SK-N-SH (cell line): ENCODE data around the gene KLHDC8A. TPM values are rescaled to one million over a fixed set of nuclear protein-coding genes. Genes with fewer than 3 reads are reported as not detected.

Experiments
- CTCF ChIA-PET: fragments of 300-600, 350-600 bp; formaldehyde crosslinking; extraction: SDS; loops from one replicate; lab custom pipeline; 2021; lab: Yijun Ruan, JAX
- POLR2A ChIA-PET: fragments of 350-600 bp; sonication (Branson Sonifier 250); formaldehyde crosslinking; extraction: SDS; loops from one replicate; lab custom pipeline; 2020; ENCODE audit warnings: antibody characterized with exemption, inconsistent platforms; lab: Yijun Ruan, JAX
- DNase-seq: peaks from one replicate; pipeline ENCODE4 v3.0.0; 2012
- H2AFZ ChIP-seq: fragments of 200-600 bp; sonication (generic); 2 replicates; pipeline ENCODE4 v1.8.1; 2016; ENCODE audit warnings: antibody characterized with exemption, mild to moderate bottlenecking, low read depth
- H3F3A ChIP-seq: fragments of 200-600 bp; sonication (generic); replicated peaks from 2 replicates; pipeline ENCODE3; 2016; ENCODE audit warnings: antibody characterized with exemption, mild to moderate bottlenecking; ENCODE audit not compliant: insufficient read depth
- H3K27ac ChIP-seq, 2 experiments: fragments of 200-500 bp in 1 of 2; fragments of 200-600 bp in 1 of 2; sonication (Bioruptor generic) in 1 of 2; sonication (generic), shearing (Covaris generic) in 1 of 2; 2 replicates each; pipeline versions ENCODE4 v1.5.1 to v1.6.1; 2014 to 2016; ENCODE audit warnings: low read depth in 2 of 2, inconsistent platforms in 1 of 2, low read length in 1 of 2, mild to moderate bottlenecking in 1 of 2, mixed read lengths in 1 of 2
- H3K27me3 ChIP-seq: fragments of 200-600 bp; sonication (generic), shearing (Covaris generic); 2 replicates; pipeline ENCODE4 v1.6.1; 2016; ENCODE audit warnings: mixed run types; ENCODE audit not compliant: insufficient read depth
- H3K36me3 ChIP-seq, 2 experiments: fragments of 200-500 bp in 1 of 2; fragments of 200-600 bp in 1 of 2; sonication (Bioruptor generic) in 1 of 2; sonication (generic) in 1 of 2; replicated peaks in 1 of 2; 2 replicates each; pipeline versions ENCODE3 to v1.5.1; 2014 to 2016; ENCODE audit warnings: low read length in 1 of 2, mild to moderate bottlenecking in 1 of 2; ENCODE audit not compliant: insufficient read depth in 2 of 2, control insufficient read depth in 1 of 2
- H3K4me1 ChIP-seq, 2 experiments: fragments of 200-500 bp in 1 of 2; fragments of 200-600 bp in 1 of 2; sonication (Bioruptor generic) in 1 of 2; sonication (generic), shearing (Covaris generic) in 1 of 2; 2 replicates each; pipeline versions ENCODE4 v1.5.1 to v1.6.1; 2014 to 2016; ENCODE audit warnings: low read depth in 1 of 2, low read length in 1 of 2, mixed run types in 1 of 2; ENCODE audit not compliant: insufficient read depth in 2 of 2, control insufficient read depth in 1 of 2
- H3K4me2 ChIP-seq: fragments of 200-600 bp; sonication (generic), shearing (Covaris generic); 2 replicates; pipeline ENCODE4 v1.6.1; 2017; ENCODE audit warnings: mixed run types
- H3K4me3 ChIP-seq, 2 experiments: fragments of 200-500 bp in 1 of 2; fragments of 200-600 bp in 1 of 2; sonication (Bioruptor generic) in 1 of 2; sonication (generic), shearing (Covaris generic) in 1 of 2; 2 replicates each; pipeline versions ENCODE4 v1.5.1 to v1.8.1; 2014 to 2016; ENCODE audit warnings: low read depth in 2 of 2, inconsistent platforms in 1 of 2, low read length in 1 of 2, mild to moderate bottlenecking in 1 of 2, mixed read lengths in 1 of 2, moderate library complexity in 1 of 2
- H3K79me2 ChIP-seq: fragments of 200-600 bp; sonication (generic); 2 replicates; pipeline ENCODE4 v1.8.1; 2017; ENCODE audit warnings: mild to moderate bottlenecking; ENCODE audit not compliant: insufficient read depth
- H3K9ac ChIP-seq: fragments of 200-600 bp; sonication (generic); 2 replicates; pipeline ENCODE4 v1.6.1; 2017; ENCODE audit warnings: mixed run types
- H3K9me2 ChIP-seq: fragments of 200-600 bp; sonication (generic); 2 replicates; pipeline ENCODE4 v1.6.1; 2017; ENCODE audit warnings: mixed run types
- H3K9me3 ChIP-seq: fragments of 200-600 bp; sonication (generic); 2 replicates; pipeline ENCODE4 v1.6.1; 2017; ENCODE audit warnings: mixed run types, mild to moderate bottlenecking, moderate library complexity
- H4K20me1 ChIP-seq: fragments of 200-600 bp; sonication (generic); 2 replicates; pipeline ENCODE4 v1.6.1; 2017; ENCODE audit warnings: mild to moderate bottlenecking, mixed run types; ENCODE audit not compliant: insufficient read depth
- CHD2 ChIP-seq: fragments of 150-350 bp; IDR thresholded peaks from 2 replicates; pipeline ENCODE4 v1.6.1; 2018; ENCODE audit warnings: low read length; ENCODE audit not compliant: partially characterized antibody
- EP300 ChIP-seq, 2 experiments: IDR thresholded peaks; 2 replicates each; pipeline versions ENCODE4 v1.4.0 to v1.6.1; 2012; ENCODE audit warnings: borderline replicate concordance in 1 of 2, low read depth in 1 of 2, low read length in 1 of 2
- FOXJ3 ChIP-seq: sonication (generic); formaldehyde crosslinking; IDR thresholded peaks from 2 replicates; pipeline ENCODE4 v1.5.1; 2020; ENCODE audit warnings: mild to moderate bottlenecking, missing genetic modification reagents
- FOXM1 ChIP-seq: IDR thresholded peaks from 2 replicates; pipeline ENCODE4 v1.4.0; 2012; ENCODE audit warnings: low read depth, mild to moderate bottlenecking
- IRF3 ChIP-seq: fragments of 150-350 bp; IDR thresholded peaks from 2 replicates; pipeline ENCODE4 v1.6.1; 2016; ENCODE audit warnings: mild to moderate bottlenecking, low read depth, low read length
- MEF2A ChIP-seq: IDR thresholded peaks from 2 replicates; pipeline ENCODE4 v1.4.0; 2012; ENCODE audit warnings: low read depth, borderline replicate concordance
- MXI1 ChIP-seq: IDR thresholded peaks from 2 replicates; pipeline ENCODE4 v1.6.1; 2012; ENCODE audit warnings: mild to moderate bottlenecking, low read depth, low read length, improper control_type of control experiment
- POLR2AphosphoS5 ChIP-seq: IDR thresholded peaks from 2 replicates; pipeline ENCODE4 v1.6.1; 2012; ENCODE audit warnings: low read depth, low read length
- RAD21 ChIP-seq: IDR thresholded peaks from 2 replicates; pipeline ENCODE4 v1.6.1; 2012; ENCODE audit warnings: mild to moderate bottlenecking, low read length
- RCOR1 ChIP-seq: fragments of 150-350 bp; IDR thresholded peaks from 2 replicates; pipeline ENCODE4 v1.6.1; 2017; ENCODE audit warnings: antibody characterized with exemption, low read length
- REST ChIP-seq: IDR thresholded peaks from 2 replicates; pipeline ENCODE4 v1.6.1; 2012; ENCODE audit warnings: mild to moderate bottlenecking, low read depth, low read length, moderate library complexity
- RXRA ChIP-seq: IDR thresholded peaks from 2 replicates; pipeline ENCODE4 v1.4.0; 2012; ENCODE audit warnings: low read depth, mild to moderate bottlenecking, borderline replicate concordance
- SMC3 ChIP-seq: IDR thresholded peaks from 2 replicates; pipeline ENCODE4 v1.6.1; 2012; ENCODE audit warnings: low read depth, low read length, improper control_type of control experiment
- TCF12 ChIP-seq: IDR thresholded peaks from 2 replicates; pipeline ENCODE4 v1.4.0; 2012
- USF2 ChIP-seq: fragments of 150-350 bp; IDR thresholded peaks from 2 replicates; pipeline ENCODE4 v1.6.1; 2017; ENCODE audit warnings: antibody characterized with exemption, low read length, low read depth, borderline replicate concordance
- YY1 ChIP-seq: IDR thresholded peaks from 2 replicates; pipeline ENCODE4 v1.4.0; 2012; ENCODE audit warnings: low read depth, mild to moderate bottlenecking
- ZBTB33 ChIP-seq: IDR thresholded peaks from 2 replicates; pipeline ENCODE4 v1.4.0; 2012; ENCODE audit warnings: low read depth, borderline replicate concordance
- WGBS: methylation state at CpG from one replicate; pipeline ENCODE4 v1.1.6; 2017; ENCODE audit warnings: low lambda C conversion rate; 5-methylcytosine and 5-hydroxymethylcytosine counted together
- polyA plus RNA-seq, 3 experiments: library from polyadenylated mRNA; depleted of rRNA; stranded (reverse); fragments of >200 nt; gene quantifications; 2 replicates each; pipeline ENCODE4 v1.2.3, GENCODE V29; 2012

The KLHDC8A gene
- polyA plus RNA-seq, 1 of the 3 experiments (the other 2 are of a cell fraction), result 0.02 TPM

GRCh38 chr1:205392650-205393049, 35.9 kb upstream of the KLHDC8A start:
- WGBS, result 57% methylated on average over 1 of the region's 1 CpG
- H3K9ac ChIP-seq, result no peak overlapping the region
- no peaks in the 10 kb centered on the region for H3K36me3 ChIP-seq
- CTCF ChIA-PET, result interaction anchor here (0.6 to 2.6 kb wide), 3 partner anchors 94 to 509 kb away, joined by 3 to 28 read pairs (median 3); no protein-coding TSS in a partner anchor
- H3K9me2 ChIP-seq, result no peaks in the 10 kb centered on the region
- no peak overlapping the region for H3K4me3 ChIP-seq
- no peak for DNase-seq
- no peak overlapping the region for H2AFZ ChIP-seq
- H4K20me1 ChIP-seq, result no peaks in the 10 kb centered on the region
- TF ChIP-seq IRF3 (no peak), EP300 (IDR thresholded peaks at IDR 0.05; ENCODE audit: borderline replicate concordance in 1 of 2, low read depth in 1 of 2, low read length in 1 of 2) (no peak), FOXJ3 (no peak), MEF2A (no peak), MXI1 (no peak), TCF12 (no peak), FOXM1 (no peak), POLR2AphosphoS5 (no peak), CHD2 (no peak), REST (no peak), RAD21 (no peak), SMC3 (no peak)
- no peak overlapping the region for H3K4me2 ChIP-seq
- no peaks in the 10 kb centered on the region for H3K79me2 ChIP-seq
- no peaks in the 10 kb centered on the region; a peak in 1 of 4 replicates for H3K4me1 ChIP-seq
- no peaks in the 10 kb centered on the region for H3K9me3 ChIP-seq
- no peak overlapping the region for H3K27ac ChIP-seq
- no peaks in the 10 kb centered on the region; the same call in 1 of the 2 replicates for H3K27me3 ChIP-seq
- H3F3A ChIP-seq, result no peaks in the 10 kb centered on the region
- POLR2A ChIA-PET, result no interaction called here

- POLR2A ChIA-PET, result no interaction called here
- TF ChIP-seq FOXJ3 (no peak), SMC3 (no peak), EP300 (IDR thresholded peaks at IDR 0.05; ENCODE audit: borderline replicate concordance in 1 of 2, low read depth in 1 of 2, low read length in 1 of 2) (no peak), ZBTB33 (no peak), YY1 (no peak), RCOR1 (no peak), RXRA (no peak), RAD21 (no peak), USF2 (no peak)
- TF ChIP-seq, all 33 proteins: peak for 0
- CTCF ChIA-PET, result interaction anchor here (2.0 to 2.6 kb wide), 2 partner anchors 95 to 133 kb away, joined by 10 to 28 read pairs; no protein-coding TSS in a partner anchor
These were observed 34.7 kb upstream of the KLHDC8A start for GRCh38 chr1:205391386-205391785.

More at GRCh38 chr1:205391386-205391785, 34.7 kb upstream of the KLHDC8A start:
- Histone ChIP-seq H4K20me1 (no peaks in the 10 kb centered on the region), H3K36me3 (no peaks in the 10 kb centered on the region), H3K9ac (no peak overlapping the region), H3K4me2 (no peak overlapping the region), H3K9me3 (no peaks in the 10 kb centered on the region), H3F3A (no peaks in the 10 kb centered on the region), H3K79me2 (no peaks in the 10 kb centered on the region), H2AFZ (no peak overlapping the region), H3K9me2 (no peaks in the 10 kb centered on the region), H3K4me1 (no peaks in the 10 kb centered on the region; a peak in 1 of 4 replicates), H3K27me3 (no peaks in the 10 kb centered on the region; the same call in 1 of the 2 replicates), H3K4me3 (no peak overlapping the region), H3K27ac (no peak overlapping the region)
- no peak for DNase-seq
- WGBS, result 70% methylated on average over 7 of the region's 7 CpGs
